Hematopoietic multipotent progenitor cell treated with erythropoietin and hydrocortisone succinate and interleukin-3 and kit ligand, for 15 days (in vitro differentiated cells): Measurements from ENCODE around the gene DIP2A.

Experiments used
- DNase-seq: peaks from one replicate; pipeline ENCODE4 v3.0.0-alpha.2; 2015; ENCODE audit warnings: low spot score

Gene DIP2A

DNA sequence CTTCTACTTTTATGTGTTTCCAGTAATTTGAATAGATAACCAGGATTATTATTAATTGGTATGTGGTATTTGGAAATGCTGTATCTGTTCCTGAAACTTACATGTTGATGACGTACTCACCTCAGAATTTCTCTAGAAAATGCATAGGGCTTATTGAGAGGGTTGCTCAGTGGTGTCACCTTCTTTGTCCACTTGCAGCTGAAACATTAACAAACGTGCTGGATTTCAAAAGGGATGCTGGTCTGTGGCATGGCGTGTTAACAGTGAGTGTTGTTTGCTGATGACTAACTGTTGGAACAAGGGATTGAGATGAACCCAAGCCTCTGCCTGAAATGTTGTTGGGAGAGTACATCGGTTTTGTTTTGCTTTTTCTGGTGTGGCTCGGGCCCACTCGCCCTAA lies 78.3 kb downstream of the DIP2A start:
- DNase-seq = no peak

DNA sequence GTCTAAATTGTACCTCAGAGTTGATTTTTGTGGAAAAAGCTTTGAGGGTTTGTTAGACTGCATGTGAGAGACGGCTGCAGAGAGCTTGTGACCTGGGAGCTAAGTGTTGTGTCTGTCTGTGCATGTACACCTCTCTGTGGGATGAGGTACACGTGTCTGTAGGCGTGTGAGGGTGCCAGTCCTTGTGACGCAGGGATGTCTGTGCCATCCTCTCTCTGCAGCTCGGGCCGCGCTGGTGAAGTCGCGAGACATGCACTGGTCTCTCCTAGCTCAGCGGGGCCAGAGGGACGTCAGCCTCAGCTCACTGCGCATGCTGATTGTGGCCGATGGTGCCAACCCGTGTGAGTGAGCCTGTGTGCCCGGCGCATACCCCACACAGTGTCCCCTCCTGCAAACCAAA lies 79.6 kb downstream of the DIP2A start:
- no peak for DNase-seq

DNA sequence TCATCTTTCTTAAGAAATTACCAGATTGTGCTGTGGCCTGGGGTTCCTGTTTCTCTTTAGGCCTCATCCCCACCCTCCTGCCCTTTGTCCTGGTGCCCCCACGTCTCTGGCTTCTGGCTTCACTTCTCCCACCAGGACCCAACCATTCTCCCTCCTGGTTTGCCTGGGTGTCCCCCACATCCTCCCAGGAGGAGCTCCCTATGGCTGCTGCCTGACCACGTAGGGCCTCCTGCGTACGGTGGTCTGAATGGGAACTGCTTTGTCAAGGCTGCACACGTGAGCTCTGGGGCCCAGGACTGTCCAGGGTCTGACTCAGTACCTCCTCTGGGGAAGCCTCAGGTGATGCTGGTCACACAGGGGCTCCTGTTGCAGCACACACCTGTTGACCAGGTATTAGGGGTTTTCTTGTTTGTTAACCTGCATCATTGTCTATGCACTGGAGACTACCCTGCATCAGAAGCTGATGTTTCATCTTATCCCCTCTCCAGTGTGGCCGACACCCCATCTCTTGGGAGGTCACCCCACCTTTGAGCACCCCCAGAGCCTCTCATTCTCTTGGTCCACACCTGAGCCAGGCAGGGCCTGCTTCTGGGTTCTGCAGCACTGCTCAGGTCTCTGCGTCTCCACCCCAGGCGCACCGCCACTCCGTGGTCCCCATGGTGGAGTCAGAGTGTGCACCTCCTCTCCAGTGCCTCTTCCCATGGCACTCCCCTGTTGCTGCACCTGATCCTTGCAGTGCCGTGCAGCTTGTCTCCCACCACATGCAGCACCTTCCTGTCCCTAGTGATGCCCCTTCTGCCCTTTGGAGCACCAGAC lies 80.4 kb downstream of the DIP2A start:
- DNase-seq = no peak

DNA sequence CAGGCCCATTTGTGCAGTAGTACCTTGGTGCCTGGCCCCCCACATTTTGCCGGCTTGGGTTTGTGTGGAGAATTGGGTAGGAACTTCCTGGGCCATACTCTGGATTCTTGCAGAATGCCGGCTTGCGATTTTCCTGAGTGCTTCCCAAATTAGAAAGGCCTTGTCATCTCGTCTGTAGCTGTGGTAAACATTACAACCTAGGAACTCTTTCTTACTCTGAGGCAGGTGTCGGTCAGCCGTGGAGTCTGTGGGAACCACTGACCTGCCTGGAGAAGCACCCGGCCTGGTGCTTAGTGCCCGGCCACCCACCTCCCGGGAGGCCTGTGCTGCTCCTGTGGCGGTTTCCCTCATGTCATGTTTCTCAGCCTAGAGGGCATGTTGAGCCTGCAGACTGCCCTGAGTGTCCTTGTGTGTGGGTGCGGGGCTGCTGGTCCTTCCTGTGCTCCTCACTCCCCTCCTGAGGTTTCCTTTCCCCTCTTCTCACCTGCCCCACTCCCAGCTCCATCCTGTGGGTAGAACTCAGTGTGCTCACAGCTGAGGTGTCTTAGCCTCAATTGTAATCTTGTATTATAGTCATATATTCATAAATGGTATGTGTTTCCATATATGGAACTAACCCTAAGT lies 81.5 kb downstream of the DIP2A start:
- DNase-seq = no peak

DNA sequence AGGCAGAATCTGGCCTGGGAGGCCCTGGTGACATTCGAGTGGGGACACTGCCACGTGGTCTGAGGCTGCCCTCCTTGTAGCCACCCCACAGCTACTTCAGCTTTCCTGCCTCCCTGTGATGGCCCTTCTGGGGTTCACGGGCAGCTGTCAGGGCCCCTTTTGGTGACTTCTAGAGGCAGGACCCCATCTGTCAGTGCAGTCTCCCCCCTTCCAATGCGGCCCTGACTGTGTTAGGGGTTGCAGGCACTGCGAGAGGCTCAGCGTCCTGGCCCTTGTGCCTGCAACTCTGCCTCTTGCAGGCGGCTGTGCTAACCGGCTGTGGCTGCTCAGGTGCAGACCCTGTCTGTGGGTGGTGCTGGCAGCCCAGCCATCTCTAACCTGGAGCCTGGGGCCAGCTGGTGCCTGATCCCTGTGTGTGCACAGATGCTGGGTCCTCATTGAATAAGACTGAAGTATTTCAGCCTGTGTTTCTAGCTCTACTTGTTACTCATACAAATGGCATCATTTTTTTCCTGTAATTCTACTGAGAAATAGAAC lies 84.0 kb downstream of the DIP2A start:
- DNase-seq = no peak

DNA sequence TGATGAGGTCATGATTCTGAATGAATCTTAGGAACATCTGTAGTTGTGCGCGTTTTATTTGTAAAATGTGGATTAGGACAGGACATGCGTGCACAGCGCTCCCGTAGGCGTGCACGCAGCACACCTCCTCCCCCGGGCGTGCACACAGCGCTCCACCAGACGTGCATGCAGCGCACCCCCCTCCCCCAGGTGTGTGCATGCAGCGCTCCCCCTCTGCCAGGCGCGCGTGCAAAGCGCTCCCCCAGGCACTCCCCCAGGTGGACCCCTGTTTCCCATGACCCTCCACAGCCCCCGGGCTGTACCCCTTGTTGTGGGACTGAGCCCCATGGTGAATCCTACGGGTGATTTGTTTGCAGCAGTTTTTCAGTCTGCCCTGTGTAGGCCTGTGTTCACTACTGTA lies 84.6 kb downstream of the DIP2A start:
- DNase-seq = no peak

DNA sequence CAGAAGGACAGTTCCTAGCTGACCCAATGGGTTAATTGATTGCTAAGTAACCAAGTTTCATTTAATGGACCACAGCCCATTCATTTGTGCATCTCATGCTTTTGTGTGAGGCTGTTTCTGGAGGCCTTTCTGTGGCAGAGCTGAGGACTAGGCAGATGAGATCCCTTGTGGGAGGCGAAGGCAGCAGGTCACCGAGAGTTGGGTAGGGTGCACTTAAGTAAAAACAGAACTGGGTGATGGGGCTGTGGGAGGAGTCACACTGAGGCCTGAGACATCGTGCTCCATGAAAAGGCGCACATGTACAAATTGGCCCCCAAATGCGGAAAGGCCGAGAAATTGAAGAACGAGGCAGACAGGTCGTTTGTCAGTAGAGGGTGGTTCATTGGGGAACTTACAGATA lies 85.3 kb downstream of the DIP2A start:
- no peak for DNase-seq

DNA sequence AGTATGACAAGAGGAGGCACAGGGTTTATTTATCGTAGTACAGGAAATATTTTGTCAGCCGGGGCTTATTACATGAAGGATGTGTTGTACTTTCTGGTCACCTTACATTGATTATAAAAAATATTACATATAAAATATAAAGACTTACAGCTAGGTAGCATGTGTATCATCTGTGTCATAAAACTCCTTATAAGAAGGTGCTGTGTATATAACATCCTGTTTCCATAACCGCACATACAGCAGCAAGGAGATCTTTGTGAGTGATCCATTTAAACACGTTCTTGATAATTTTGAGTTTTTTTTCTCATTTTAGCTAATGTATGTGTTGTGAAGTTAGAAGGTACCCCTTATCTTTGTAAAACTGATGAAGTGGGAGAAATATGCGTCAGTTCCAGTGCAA lies 86.1 kb downstream of the DIP2A start:
- DNase-seq = no peak

DNA sequence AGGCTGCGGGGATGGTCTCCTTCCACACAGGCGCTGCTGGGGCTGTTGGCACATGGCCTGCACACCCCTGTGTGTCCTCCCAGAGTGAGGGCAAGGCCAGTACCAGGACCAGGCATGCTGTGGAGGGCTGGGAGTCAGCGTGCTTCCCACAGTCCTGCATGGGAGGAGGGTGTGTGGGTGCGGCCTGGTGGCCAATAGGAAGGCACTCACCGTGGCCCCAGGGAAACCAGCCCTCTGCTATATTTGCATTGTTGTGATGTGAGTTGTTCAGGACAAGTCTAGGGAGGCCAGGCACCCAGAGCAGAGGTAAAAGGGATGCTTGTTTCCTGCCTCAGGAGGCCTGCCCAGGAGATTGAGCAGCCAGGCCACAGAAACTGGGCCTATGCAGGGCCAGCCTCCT lies 86.7 kb downstream of the DIP2A start:
- DNase-seq = no peak

DNA sequence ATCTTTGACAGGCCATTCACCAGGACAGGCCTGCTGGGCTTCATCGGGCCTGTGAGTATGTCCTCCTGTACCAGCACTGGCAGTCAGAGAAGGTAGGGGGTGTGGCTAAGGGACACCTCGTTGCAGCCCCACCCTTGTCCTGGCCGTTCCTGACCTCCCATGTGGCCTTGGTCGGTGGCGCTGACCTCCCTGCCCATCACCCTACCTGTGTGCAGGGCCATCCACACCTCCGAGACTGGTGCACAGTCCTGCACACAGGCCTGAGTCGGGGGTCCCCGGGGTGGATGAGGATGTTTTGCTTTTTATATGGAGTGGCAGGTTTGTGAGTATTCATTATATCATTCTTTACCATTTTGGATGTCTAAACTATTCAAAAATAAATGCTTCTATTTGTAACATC lies 87.2 kb downstream of the DIP2A start:
- no peak for DNase-seq

DNA sequence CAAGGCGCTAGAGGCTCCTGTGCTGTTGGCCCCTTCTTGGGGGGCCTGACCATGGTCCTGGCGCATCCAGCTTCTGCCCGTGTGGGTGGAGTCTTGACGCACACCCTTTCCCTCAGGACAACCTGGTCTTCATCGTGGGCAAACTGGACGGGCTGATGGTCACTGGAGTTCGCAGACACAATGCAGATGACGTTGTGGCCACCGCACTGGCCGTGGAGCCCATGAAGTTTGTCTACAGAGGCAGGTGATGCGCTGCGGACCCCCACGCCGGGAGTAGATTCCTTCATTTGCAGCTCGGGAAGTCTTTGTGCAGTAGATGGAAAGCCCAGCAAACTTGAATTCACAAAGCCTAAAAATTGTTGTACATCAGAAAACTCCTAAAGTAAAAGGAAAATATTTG lies 88.1 kb downstream of the DIP2A start:
- no peak for DNase-seq

DNA sequence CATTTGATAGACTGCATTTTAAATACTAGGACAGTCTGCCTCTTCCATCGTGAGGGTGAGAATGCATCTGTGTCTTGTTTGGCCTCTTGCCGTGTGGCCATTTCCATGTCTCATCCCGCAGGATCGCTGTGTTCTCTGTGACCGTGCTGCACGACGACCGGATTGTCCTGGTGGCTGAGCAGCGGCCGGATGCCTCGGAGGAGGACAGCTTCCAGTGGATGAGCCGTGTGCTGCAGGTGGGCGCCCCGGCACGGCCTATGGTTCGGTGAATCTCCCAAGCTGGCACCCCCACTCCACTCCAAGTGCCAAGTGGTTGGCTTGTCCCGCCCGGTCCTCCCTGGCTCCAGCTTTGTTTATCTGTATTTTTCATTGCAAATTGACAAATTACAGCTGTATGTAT lies 91.0 kb downstream of the DIP2A start:
- no peak for DNase-seq

DNA sequence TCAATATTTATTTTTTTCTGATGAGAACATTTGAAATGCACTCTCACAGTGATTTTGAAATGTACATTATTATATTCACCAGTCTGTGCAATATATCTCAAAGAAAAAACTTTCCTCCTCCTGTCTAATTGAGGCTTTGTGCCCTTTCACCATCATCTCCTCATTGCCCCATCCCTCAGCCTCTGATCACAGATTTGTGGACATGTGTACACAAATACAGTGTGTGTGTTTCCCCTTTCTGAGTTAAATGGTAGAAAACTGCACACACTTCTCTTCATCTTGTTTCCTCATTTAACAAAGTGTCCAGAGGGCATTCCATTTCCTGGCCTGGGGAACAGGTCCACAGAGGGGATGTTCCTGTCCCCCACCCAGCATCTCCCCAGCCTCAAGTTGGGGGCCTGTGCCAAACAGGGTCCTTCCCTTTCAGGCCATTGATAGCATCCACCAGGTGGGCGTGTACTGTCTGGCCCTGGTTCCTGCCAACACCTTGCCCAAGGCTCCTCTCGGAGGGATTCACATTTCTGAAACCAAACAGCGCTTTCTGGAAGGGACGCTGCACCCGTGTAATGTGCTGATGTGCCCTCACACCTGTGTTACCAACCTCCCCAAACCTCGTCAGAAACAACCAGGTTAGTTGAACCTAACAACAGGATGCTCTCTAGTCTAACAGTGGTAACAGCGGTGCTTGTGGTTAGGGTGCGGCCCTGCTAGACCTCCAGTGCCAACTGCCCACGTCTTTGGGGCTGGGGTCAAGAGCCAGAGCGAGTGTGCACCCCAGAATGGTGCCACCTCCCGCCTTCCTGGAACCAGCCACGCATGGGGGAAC lies 91.6 kb downstream of the DIP2A start:
- DNase-seq = no peak

DNA sequence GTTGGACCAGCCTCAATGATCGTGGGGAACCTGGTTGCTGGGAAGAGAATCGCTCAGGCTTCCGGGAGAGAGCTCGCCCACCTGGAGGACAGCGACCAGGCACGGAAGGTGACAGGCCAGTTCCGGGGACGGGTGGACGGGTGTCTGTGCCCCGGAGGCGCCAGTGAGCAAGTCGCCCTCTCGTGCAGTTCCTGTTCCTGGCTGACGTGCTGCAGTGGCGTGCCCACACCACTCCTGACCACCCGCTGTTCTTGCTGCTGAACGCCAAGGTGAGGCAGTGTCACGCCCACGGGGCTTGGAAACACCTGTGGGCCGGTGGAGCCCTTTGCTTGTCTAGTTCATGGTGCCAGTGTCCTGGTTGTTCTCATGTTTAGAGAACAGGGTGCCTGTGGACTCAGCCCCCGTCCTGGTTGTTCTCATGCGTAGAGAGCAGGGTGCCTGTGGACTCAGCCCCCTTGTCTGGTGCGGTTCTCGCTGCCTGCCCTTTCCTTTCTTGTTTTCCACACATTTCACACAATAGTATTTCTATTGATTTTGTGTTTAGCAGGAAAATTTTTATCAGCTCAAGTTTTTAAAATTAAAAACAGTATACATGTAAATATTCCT lies 93.0 kb downstream of the DIP2A start:
- DNase-seq = peak; percentile 5

DNA sequence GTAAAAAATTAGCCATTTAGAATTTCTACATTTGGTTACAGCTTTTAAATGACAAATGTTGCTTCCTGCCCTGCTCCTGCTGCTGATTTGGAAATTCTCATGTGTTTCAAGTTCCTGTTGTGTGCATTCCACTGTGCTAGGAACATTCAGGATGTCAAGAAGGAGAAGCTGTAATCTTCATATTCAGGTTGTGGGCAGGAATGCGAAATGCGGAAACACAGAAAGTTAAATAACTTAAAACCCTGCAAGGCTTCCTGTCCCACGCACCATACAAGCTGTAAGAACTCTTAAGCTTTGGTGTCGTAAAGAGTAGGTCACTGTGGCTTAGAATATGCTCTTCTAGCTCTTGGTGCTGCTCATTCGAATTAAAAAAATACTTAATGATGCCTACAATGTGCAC lies 93.6 kb downstream of the DIP2A start:
- no peak for DNase-seq

DNA sequence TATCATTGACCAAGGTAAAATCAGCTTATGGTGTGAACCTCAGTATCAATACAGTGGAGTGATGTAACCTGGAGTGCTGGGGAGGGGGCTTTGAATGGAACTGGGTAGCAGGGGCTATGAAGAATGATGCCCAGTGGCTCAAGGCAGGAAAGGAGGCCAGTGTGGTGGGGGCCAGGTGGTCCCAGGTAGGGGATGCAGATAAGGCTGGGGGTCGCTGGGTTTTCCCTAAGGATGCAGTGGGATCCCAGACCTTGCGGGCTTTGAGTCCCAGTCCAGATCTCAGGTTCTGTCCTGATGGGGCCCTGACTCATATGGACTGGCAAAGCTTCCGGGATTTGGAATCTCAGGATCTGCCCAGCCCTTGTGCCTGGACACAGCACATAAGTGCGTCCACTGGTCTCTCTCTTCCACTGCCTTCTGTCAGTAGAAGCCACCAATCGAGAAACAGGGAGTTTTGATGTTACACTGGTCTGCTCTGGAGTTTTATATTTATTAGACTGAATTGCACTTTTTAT lies 94.2 kb downstream of the DIP2A start:
- no peak for DNase-seq

DNA sequence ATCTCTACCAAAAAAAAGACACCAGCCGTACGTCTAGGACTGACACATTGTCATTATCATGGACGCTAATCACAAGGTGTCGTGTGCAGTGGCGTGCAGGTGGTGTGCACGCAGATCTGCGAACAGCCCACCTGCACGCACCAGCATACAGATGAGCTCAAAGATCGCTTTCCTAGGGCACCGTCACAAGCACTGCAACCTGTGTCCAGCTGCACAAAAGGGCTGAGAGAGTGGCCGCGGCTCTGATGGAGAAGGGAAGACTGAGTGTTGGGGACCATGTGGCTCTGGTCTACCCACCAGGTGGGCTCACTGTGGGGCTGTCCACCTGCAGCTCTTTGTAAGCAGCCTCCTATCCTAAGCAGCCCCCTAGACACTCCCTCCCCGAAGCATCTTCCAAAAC lies 95.3 kb downstream of the DIP2A start:
- no peak for DNase-seq

DNA sequence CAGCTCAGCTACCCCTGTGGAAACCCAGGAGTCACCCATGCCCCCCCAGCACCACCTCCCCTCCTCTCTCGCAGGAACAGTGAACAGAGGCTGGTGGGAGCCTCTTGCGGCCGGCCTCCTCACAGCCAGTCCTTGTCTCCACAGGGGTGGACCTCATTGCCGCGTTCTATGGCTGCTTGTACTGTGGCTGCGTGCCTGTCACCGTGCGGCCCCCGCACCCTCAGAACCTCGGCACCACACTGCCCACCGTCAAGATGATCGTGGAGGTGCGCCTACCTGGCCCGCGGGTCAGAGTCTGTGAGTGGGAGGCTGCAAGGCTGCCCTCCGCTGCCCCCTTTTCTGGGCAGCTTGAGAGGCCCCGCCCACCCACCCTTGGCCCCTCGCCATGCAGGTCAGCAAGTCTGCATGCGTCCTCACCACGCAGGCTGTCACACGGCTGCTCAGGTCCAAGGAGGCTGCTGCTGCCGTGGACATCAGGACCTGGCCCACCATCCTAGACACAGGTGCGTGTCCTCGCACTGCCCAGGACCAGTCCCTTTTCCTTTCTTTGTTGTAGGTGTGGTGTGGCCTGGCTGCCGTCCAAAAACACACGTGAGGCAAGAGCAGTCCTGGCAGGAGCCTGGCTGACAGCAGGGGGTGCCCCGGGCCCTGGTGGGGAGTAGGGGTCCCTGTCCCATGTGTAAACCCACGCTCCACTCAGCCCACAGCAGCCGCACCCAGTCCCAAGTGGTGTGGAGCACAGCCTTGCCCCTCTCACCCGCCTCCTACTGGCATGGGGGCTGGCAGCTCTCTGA lies 95.9 kb downstream of the DIP2A start:
- DNase-seq = no peak

DNA sequence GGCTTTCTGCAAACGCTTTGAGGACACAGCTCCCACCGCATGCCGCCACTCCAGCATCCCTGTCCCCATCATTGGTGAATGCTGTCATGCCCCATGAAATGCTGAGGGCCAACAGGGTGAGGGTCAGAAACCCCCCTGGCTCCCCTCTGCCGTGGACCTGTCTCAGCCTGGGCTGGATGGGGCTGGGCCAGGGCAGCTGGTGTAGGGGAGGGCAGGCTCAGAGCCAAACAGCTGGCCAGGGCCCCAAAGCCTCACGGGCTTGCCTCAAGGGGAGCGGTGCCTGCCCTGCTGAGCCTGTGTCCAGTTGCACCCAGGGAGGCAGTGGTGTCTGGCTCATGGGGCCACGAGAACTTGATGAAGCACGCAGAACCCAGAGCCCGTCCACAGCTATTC lies 96.5 kb downstream of the DIP2A start:
- DNase-seq = no peak

DNA sequence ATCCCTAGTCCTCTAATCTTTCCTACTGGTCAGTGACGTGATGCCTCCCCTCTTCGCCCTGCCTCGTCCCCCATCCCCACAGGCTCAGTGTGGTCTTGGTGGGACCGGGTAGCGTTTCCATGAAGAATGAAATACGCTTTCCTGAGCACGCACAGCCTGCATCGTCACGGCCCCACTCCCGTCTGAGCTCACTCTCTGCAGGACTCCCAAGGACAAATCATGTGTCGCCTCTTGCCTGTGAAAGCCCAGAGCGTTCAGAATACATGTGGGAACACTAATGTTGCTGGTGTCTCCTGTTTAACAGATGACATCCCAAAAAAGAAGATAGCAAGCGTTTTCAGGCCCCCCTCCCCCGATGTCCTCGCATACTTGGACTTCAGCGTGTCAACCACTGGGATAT lies 97.0 kb downstream of the DIP2A start:
- DNase-seq = no peak

DNA sequence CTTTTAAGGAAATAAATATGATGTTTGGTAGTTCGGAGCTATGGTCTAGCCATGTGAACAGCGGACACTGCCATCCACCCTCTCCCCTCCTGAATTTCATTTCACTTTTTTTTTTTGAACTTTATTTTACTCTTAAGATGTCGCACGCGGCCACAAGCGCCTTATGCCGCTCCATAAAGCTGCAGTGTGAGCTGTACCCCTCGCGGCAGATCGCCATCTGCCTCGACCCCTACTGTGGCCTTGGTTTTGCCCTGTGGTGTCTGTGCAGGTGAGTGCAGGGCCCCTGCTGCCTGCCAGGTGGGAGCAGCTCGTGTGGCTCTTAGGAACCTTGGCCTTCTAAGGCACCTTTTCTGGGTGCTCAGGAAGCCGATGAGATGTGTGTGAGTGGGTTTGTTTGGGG lies 98.1 kb downstream of the DIP2A start:
- no peak for DNase-seq
